WTC11 (cell line): ENCODE measurements around the gene C12orf56. TPM values are rescaled to one million over a fixed set of nuclear protein-coding genes. Genes with fewer than 3 reads are reported as not detected.

Source experiments
- ATAC-seq: fragments of 200-7000 bp; cut with Tn5 transposase; 2 replicates; pipeline ENCODE4 v1.10.0; 2021; ENCODE audit warnings: mild to moderate bottlenecking, moderate library complexity
- CTCF ChIA-PET: fragments of 300-600 bp; sonication (Branson Sonifier 250); formaldehyde crosslinking; loops from one replicate; lab custom pipeline; 2021; ENCODE audit warnings: antibody characterized with exemption; lab: Charles Lee
- POLR2A ChIA-PET: fragments of 350-600 bp; sonication (Branson Sonifier 250); formaldehyde crosslinking; loops from one replicate; lab custom pipeline; 2021; ENCODE audit warnings: antibody characterized with exemption; lab: Charles Lee
- DNase-seq: peaks from one replicate; pipeline ENCODE4 v3.0.0; 2021; ENCODE audit warnings: low spot score
- H3K27ac Mint-ChIP-seq: 2 replicates; pipeline ENCODE4 v1.8.0; 2021; ENCODE audit warnings: mixed read lengths
- H3K27me3 Mint-ChIP-seq: 2 replicates; pipeline ENCODE4 v1.8.0; 2021; ENCODE audit warnings: low read depth, mild to moderate bottlenecking, moderate library complexity, mixed read lengths
- H3K36me3 Mint-ChIP-seq: 2 replicates; pipeline ENCODE4 v1.8.0; 2021; ENCODE audit warnings: mixed read lengths
- H3K4me1 Mint-ChIP-seq: 2 replicates; pipeline ENCODE4 v1.8.0; 2022; ENCODE audit warnings: mixed read lengths
- H3K4me3 Mint-ChIP-seq: 2 replicates; pipeline ENCODE4 v1.8.0; 2021; ENCODE audit warnings: mild to moderate bottlenecking, moderate library complexity, mixed read lengths
- H3K9me3 Mint-ChIP-seq: 2 replicates; pipeline ENCODE4 v1.8.0; 2021; ENCODE audit warnings: mixed read lengths
- CBFB ChIP-seq: sonication (generic); formaldehyde crosslinking; IDR thresholded peaks from 2 replicates; pipeline ENCODE4 v1.8.1; 2022; ENCODE audit warnings: mild to moderate bottlenecking, low read depth, missing genetic modification reagents
- E2F1 ChIP-seq: sonication (generic); formaldehyde crosslinking; IDR thresholded peaks from 2 replicates; pipeline ENCODE4 v1.8.0; 2022; ENCODE audit warnings: mild to moderate bottlenecking, missing genetic modification reagents
- EMX1 ChIP-seq: fragments of 250-450 bp; sonication (Bioruptor Pico); IDR thresholded peaks from 2 replicates; pipeline ENCODE4 v1.8.0; 2021; ENCODE audit warnings: mild to moderate bottlenecking
- FOXP1 ChIP-seq: sonication (generic); formaldehyde crosslinking; IDR thresholded peaks from 2 replicates; pipeline ENCODE4 v1.8.0; 2022; ENCODE audit warnings: missing genetic modification reagents, mild to moderate bottlenecking, moderate library complexity, borderline replicate concordance
- FOXP4 ChIP-seq: sonication (generic); formaldehyde crosslinking; IDR thresholded peaks from 2 replicates; pipeline ENCODE4 v1.8.0; 2022; ENCODE audit warnings: mild to moderate bottlenecking, missing genetic modification reagents
- GABPB1 ChIP-seq: sonication (generic); formaldehyde crosslinking; IDR thresholded peaks from 2 replicates; pipeline ENCODE4 v1.8.1; 2023; ENCODE audit warnings: mild to moderate bottlenecking, missing genetic modification reagents
- HMGXB4 ChIP-seq: sonication (generic); formaldehyde crosslinking; IDR thresholded peaks from 2 replicates; pipeline ENCODE4 v1.8.1; 2023; ENCODE audit warnings: mild to moderate bottlenecking, moderate library complexity, missing genetic modification reagents
- IRF2 ChIP-seq: sonication (generic); formaldehyde crosslinking; IDR thresholded peaks from 2 replicates; pipeline ENCODE4 v1.8.0; 2022; ENCODE audit warnings: low read depth, missing genetic modification reagents, borderline replicate concordance
- KAT7 ChIP-seq: sonication (generic); formaldehyde crosslinking; IDR thresholded peaks from 2 replicates; pipeline ENCODE4 v1.8.1; 2023; ENCODE audit warnings: missing genetic modification reagents, mild to moderate bottlenecking, borderline replicate concordance
- MAX ChIP-seq: sonication (generic); formaldehyde crosslinking; IDR thresholded peaks from 2 replicates; pipeline ENCODE4 v1.8.0; 2022; ENCODE audit warnings: mild to moderate bottlenecking, missing genetic modification reagents
- NFATC4 ChIP-seq: fragments of 250-450 bp; sonication (Bioruptor Pico); IDR thresholded peaks from 2 replicates; pipeline ENCODE4 v1.9.0; 2021; ENCODE audit warnings: mild to moderate bottlenecking
- NR1H2 ChIP-seq: sonication (generic); formaldehyde crosslinking; IDR thresholded peaks from 2 replicates; pipeline ENCODE4 v1.9.0; 2021; ENCODE audit warnings: mild to moderate bottlenecking, moderate library complexity, missing genetic modification reagents
- RELA ChIP-seq: sonication (generic); formaldehyde crosslinking; IDR thresholded peaks from 2 replicates; pipeline ENCODE4 v1.8.1; 2022; ENCODE audit warnings: missing genetic modification reagents, mild to moderate bottlenecking, borderline replicate concordance
- RORB ChIP-seq: fragments of 250-450 bp; sonication (Bioruptor Pico); IDR thresholded peaks from 2 replicates; pipeline ENCODE4 v1.9.0; 2021; ENCODE audit warnings: mild to moderate bottlenecking
- TCF7 ChIP-seq: sonication (generic); formaldehyde crosslinking; IDR thresholded peaks from 2 replicates; pipeline ENCODE4 v1.8.0; 2022; ENCODE audit warnings: mild to moderate bottlenecking, low read depth, missing genetic modification reagents, moderate library complexity
- TEAD1 ChIP-seq: sonication (generic); formaldehyde crosslinking; IDR thresholded peaks from 2 replicates; pipeline ENCODE4 v1.8.0; 2022; ENCODE audit warnings: mild to moderate bottlenecking, missing genetic modification reagents
- TEAD4 ChIP-seq: sonication (generic); formaldehyde crosslinking; IDR thresholded peaks from 2 replicates; pipeline ENCODE4 v1.8.0; 2022; ENCODE audit warnings: mild to moderate bottlenecking, missing genetic modification reagents
- TP53 ChIP-seq: sonication (generic); formaldehyde crosslinking; IDR thresholded peaks from 2 replicates; pipeline ENCODE4 v1.8.1; 2023; ENCODE audit warnings: mild to moderate bottlenecking, missing genetic modification reagents
- USF2 ChIP-seq: sonication (generic); formaldehyde crosslinking; IDR thresholded peaks from 2 replicates; pipeline ENCODE4 v1.8.1; 2023; ENCODE audit warnings: mild to moderate bottlenecking, missing genetic modification reagents, moderate library complexity
- ZBTB21 ChIP-seq: sonication (generic); formaldehyde crosslinking; IDR thresholded peaks from 2 replicates; pipeline ENCODE4 v1.8.1; 2023; ENCODE audit warnings: mild to moderate bottlenecking, missing genetic modification reagents, borderline replicate concordance
- ZNF396 ChIP-seq: fragments of 250-450 bp; sonication (Bioruptor Pico); IDR thresholded peaks from 2 replicates; pipeline ENCODE4 v1.8.0; 2021; ENCODE audit warnings: mild to moderate bottlenecking, moderate library complexity, borderline replicate concordance
- ZNF671 ChIP-seq: fragments of 250-450 bp; sonication (Bioruptor Pico); IDR thresholded peaks from 2 replicates; pipeline ENCODE4 v1.8.0; 2021; ENCODE audit warnings: mild to moderate bottlenecking
- total RNA-seq: library from RNA; stranded (reverse); gene quantifications from 3 replicates; pipeline ENCODE4 v1.2.3, GENCODE V29; 2021
- TF ChIP-seq, protein P1 (sequence below): sonication (generic); formaldehyde crosslinking; conservative IDR thresholded peaks from 2 replicates; pipeline ENCODE4 v1.8.1; 2022; ENCODE audit warnings: mild to moderate bottlenecking, missing genetic modification reagents
- TF ChIP-seq, protein P2 (sequence below): sonication (generic); formaldehyde crosslinking; IDR thresholded peaks from 2 replicates; pipeline ENCODE4 v1.8.1; 2023; ENCODE audit warnings: mild to moderate bottlenecking, missing genetic modification reagents
- TF ChIP-seq, protein P3 (sequence below): sonication (generic); formaldehyde crosslinking; IDR thresholded peaks from 2 replicates; pipeline ENCODE4 v1.8.1; 2022; ENCODE audit warnings: low read depth, mild to moderate bottlenecking, moderate library complexity, missing genetic modification reagents, borderline replicate concordance
- TF ChIP-seq, protein P4 (sequence below): sonication (generic); formaldehyde crosslinking; IDR thresholded peaks from 2 replicates; pipeline ENCODE4 v1.8.1; 2022; ENCODE audit warnings: low read depth, missing genetic modification reagents, borderline replicate concordance

C12orf56 gene
- total RNA-seq, 1 experiment from 2014 or later: 2.5 TPM

GRCh38 chr12:64404470-64405256 is 14.1 kb upstream of the C12orf56 start:
- POLR2A ChIA-PET: interaction anchor here (0.6 to 1.5 kb wide), 6 partner anchors 16 to 571 kb away, joined by 3 to 6 read pairs (median 3); no protein-coding TSS in a partner anchor
- peak; percentile 62 for DNase-seq
- ATAC-seq: peak; percentile 13
- H3K4me1 Mint-ChIP-seq: peaks cover 41% of the 10 kb centered on the region
- H3K36me3 Mint-ChIP-seq: peaks cover 2% of the 10 kb centered on the region
- H3K27me3 Mint-ChIP-seq: no peaks in the 10 kb centered on the region
- H3K4me3 Mint-ChIP-seq: peak overlapping the region; percentile 95
- H3K27ac Mint-ChIP-seq: peak overlapping the region; percentile 98
- H3K9me3 Mint-ChIP-seq: no peaks in the 10 kb centered on the region
- CTCF ChIA-PET: interaction anchor here (0.7 to 1.6 kb wide), 4 partner anchors 14 to 133 kb away, joined by 3 to 8 read pairs (median 4); partner anchors contain the start of gene C12orf56
- peak; percentile 80 for TF ChIP-seq FOXP1 (CRISPR knock-in tag)
- peak; percentile 31; the same call in 1 of the 2 replicates for TF ChIP-seq EMX1 (CRISPR knock-in tag)
- 0 out of 2 replicates have a peak, but pooled peaks have one; percentile 25 for TF ChIP-seq E2F1
- peak; percentile 100 for TF ChIP-seq GABPB1 (CRISPR knock-in tag)
- TF ChIP-seq HMGXB4: peak; percentile 92
- TF ChIP-seq FOXP4 (CRISPR knock-in tag): no peak
- TF ChIP-seq, protein P1, sequence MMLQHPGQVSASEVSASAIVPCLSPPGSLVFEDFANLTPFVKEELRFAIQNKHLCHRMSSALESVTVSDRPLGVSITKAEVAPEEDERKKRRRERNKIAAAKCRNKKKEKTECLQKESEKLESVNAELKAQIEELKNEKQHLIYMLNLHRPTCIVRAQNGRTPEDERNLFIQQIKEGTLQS (CRISPR knock-in tag): peak; percentile 77
- TF ChIP-seq, protein P2, sequence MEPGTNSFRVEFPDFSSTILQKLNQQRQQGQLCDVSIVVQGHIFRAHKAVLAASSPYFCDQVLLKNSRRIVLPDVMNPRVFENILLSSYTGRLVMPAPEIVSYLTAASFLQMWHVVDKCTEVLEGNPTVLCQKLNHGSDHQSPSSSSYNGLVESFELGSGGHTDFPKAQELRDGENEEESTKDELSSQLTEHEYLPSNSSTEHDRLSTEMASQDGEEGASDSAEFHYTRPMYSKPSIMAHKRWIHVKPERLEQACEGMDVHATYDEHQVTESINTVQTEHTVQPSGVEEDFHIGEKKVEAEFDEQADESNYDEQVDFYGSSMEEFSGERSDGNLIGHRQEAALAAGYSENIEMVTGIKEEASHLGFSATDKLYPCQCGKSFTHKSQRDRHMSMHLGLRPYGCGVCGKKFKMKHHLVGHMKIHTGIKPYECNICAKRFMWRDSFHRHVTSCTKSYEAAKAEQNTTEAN (CRISPR knock-in tag): peak; percentile 55; the same call in 1 of the 2 replicates
- TF ChIP-seq RORB (CRISPR knock-in tag): no peak
- no peak for TF ChIP-seq ZNF396 (CRISPR knock-in tag)
- TF ChIP-seq NR1H2 (CRISPR knock-in tag): no peak
- TF ChIP-seq TEAD1: peak; percentile 22; the same call in 1 of the 2 replicates
- no peak for TF ChIP-seq ZBTB21 (CRISPR knock-in tag)
- TF ChIP-seq ZNF671 (CRISPR knock-in tag): peak; percentile 62; the same call in 1 of the 2 replicates
- TF ChIP-seq NFATC4 (CRISPR knock-in tag): peak; percentile 39; the same call in 1 of the 2 replicates
- TF ChIP-seq USF2 (CRISPR knock-in tag): no peak
- TF ChIP-seq IRF2 (CRISPR knock-in tag): peak; percentile 47; the same call in 1 of the 2 replicates
- TF ChIP-seq TEAD4: 0 out of 2 replicates have a peak, but pooled peaks have one; percentile 14
- TF ChIP-seq, protein P3, sequence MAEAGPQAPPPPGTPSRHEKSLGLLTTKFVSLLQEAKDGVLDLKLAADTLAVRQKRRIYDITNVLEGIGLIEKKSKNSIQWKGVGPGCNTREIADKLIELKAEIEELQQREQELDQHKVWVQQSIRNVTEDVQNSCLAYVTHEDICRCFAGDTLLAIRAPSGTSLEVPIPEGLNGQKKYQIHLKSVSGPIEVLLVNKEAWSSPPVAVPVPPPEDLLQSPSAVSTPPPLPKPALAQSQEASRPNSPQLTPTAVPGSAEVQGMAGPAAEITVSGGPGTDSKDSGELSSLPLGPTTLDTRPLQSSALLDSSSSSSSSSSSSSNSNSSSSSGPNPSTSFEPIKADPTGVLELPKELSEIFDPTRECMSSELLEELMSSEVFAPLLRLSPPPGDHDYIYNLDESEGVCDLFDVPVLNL (CRISPR knock-in tag): 0 out of 2 replicates have a peak, but pooled peaks have one; percentile 31
- peak; percentile 98 for TF ChIP-seq MAX
- TF ChIP-seq CBFB (CRISPR knock-in tag): 0 out of 2 replicates have a peak, but pooled peaks have one; percentile 57
- no peak for TF ChIP-seq RELA (CRISPR knock-in tag)
- TF ChIP-seq TP53 (CRISPR knock-in tag): peak; percentile 89
- TF ChIP-seq, protein P4, sequence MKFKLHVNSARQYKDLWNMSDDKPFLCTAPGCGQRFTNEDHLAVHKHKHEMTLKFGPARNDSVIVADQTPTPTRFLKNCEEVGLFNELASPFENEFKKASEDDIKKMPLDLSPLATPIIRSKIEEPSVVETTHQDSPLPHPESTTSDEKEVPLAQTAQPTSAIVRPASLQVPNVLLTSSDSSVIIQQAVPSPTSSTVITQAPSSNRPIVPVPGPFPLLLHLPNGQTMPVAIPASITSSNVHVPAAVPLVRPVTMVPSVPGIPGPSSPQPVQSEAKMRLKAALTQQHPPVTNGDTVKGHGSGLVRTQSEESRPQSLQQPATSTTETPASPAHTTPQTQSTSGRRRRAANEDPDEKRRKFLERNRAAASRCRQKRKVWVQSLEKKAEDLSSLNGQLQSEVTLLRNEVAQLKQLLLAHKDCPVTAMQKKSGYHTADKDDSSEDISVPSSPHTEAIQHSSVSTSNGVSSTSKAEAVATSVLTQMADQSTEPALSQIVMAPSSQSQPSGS (CRISPR knock-in tag): no peak
- peak; percentile 84; the same call in 1 of the 2 replicates for TF ChIP-seq KAT7
- TF ChIP-seq TCF7 (CRISPR knock-in tag): 0 out of 2 replicates have a peak, but pooled peaks have one; percentile 31
